GM23338 (cell line): ENCODE results near the gene KCNA1.

ENCODE experiments used
- CREB1 ChIP-seq: fragments of 250-450 bp; sonication (Bioruptor Pico); IDR thresholded peaks from 2 replicates; pipeline ENCODE4 v1.5.0; 2020; ENCODE audit warnings: low read depth, mild to moderate bottlenecking, moderate library complexity
- CTCF ChIP-seq, 2 experiments: fragments of 200-600 bp in 1 of 2; sonication (generic) in 1 of 2; conservative IDR thresholded peaks; 2 replicates each; pipeline versions ENCODE4 v1.5.1 to v1.6.1; 2016 to 2017; ENCODE audit warnings: antibody characterized with exemption in 2 of 2, low read depth in 2 of 2, mild to moderate bottlenecking in 2 of 2, moderate library complexity in 1 of 2
- ETS1 ChIP-seq: IDR thresholded peaks from 2 replicates; pipeline ENCODE4 v1.6.1; 2016; ENCODE audit warnings: antibody characterized with exemption
- EZH2 ChIP-seq: fragments of 200-600 bp; sonication (generic); IDR thresholded peaks from one replicate; pipeline ENCODE4 v1.8.0; 2017; ENCODE audit warnings: antibody characterized with exemption, mild to moderate bottlenecking, low read depth; ENCODE audit not compliant: unreplicated experiment
- EZH2phosphoT487 ChIP-seq: fragments of 200-600 bp; sonication (generic); IDR thresholded peaks from one replicate; pipeline ENCODE4 v1.8.1; 2018; ENCODE audit warnings: antibody characterized with exemption; ENCODE audit not compliant: unreplicated experiment
- JUNB ChIP-seq: IDR thresholded peaks from one replicate; pipeline ENCODE4 v1.6.1; 2016; ENCODE audit warnings: antibody characterized with exemption; ENCODE audit not compliant: unreplicated experiment
- NANOG ChIP-seq: IDR thresholded peaks from 2 replicates; pipeline ENCODE4 v1.6.1; 2016; ENCODE audit warnings: antibody characterized with exemption, borderline replicate concordance
- POLR2AphosphoS5 ChIP-seq: IDR thresholded peaks from 2 replicates; pipeline ENCODE4 v1.6.1; 2016; ENCODE audit warnings: antibody characterized with exemption, low read depth
- REST ChIP-seq: IDR thresholded peaks from one replicate; pipeline ENCODE4 v1.6.1; 2018; ENCODE audit warnings: antibody characterized with exemption; ENCODE audit not compliant: unreplicated experiment
- STAT1 ChIP-seq: IDR thresholded peaks from one replicate; pipeline ENCODE4 v1.6.1; 2016; ENCODE audit warnings: antibody characterized with exemption; ENCODE audit not compliant: unreplicated experiment
- ZNF114 ChIP-seq: fragments of 250-450 bp; sonication (Bioruptor Pico); IDR thresholded peaks from 2 replicates; pipeline ENCODE4 v1.5.0; 2020; ENCODE audit warnings: mild to moderate bottlenecking, moderate library complexity
- ZNF331 ChIP-seq: fragments of 250-450 bp; sonication (Bioruptor Pico); IDR thresholded peaks from 2 replicates; pipeline ENCODE4 v1.5.0; 2020; ENCODE audit warnings: low read depth, mild to moderate bottlenecking, moderate library complexity
- ZNF462 ChIP-seq: fragments of 250-450 bp; sonication (Bioruptor Pico); IDR thresholded peaks from 2 replicates; pipeline ENCODE4 v1.5.0; 2020; ENCODE audit warnings: mild to moderate bottlenecking, moderate library complexity

GRCh38 chr12:4951601-4952000 lies 41.9 kb downstream of the KCNA1 start:
- TF ChIP-seq EZH2phosphoT487 (no peak), EZH2 (no peak), CTCF (conservative IDR thresholded peaks at IDR 0.05; ENCODE audit: low read depth in 2 of 2) (no peak), POLR2AphosphoS5 (no peak), ZNF114 (CRISPR knock-in tag) (no peak), REST (no peak), CREB1 (no peak), ZNF331 (no peak), ETS1 (no peak), JUNB (no peak), ZNF462 (no peak), STAT1 (no peak), NANOG (no peak)
